GM19467 (cell line): Measurements from ENCODE around the gene C1D.
"Not testable (repeated sequence)": the region's sequence is repeated elsewhere in the genome, so short reads cannot be mapped to it uniquely, and the experiment has no call there.

Source experiments
- ATAC-seq: cut with Tn5 transposase; IDR thresholded peaks from one replicate; pipeline ENCODE4 v1.9.1; 2021; ENCODE audit warnings: mild to moderate bottlenecking, moderate library complexity; ENCODE audit not compliant: unreplicated experiment

C1D gene

GRCh38 chr2:68009526-68009925, 53.3 kb downstream of the C1D start:
- ATAC-seq: no peak

DNA sequence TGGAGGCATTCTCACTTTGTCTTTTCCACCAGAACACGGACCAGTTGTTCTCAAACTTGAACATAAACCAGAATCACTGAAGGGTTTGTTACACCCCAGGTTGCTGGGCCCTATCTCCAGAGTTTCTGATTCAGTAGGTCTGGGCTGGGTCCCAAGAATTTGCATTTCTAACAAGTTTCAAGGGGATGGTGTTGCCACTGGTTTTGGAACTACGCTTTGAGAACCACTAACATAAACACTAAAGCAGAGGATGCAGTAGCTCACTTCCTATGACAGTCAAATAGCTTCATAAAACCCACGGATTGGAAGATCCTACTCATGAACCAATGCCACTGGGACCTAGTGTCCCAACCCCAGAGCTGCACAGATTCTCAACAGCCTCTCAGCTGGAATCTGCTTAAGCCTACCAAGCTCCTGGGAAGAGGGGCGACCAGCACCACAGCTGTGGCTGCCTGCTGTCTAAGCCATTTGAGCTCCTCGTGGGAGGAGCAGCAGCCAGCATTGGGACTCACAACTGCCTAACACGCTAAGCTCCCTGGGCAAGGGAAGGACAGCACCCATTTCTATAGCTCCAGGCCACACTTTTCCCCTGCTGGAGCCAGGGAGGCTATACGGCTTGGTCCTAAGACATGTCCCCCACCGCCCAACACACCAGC, 62.5 kb downstream of the C1D start:
- ATAC-seq: no peak

GRCh38 chr2:67999332-67999731, 63.5 kb downstream of the C1D start:
- ATAC-seq: no peak

GRCh38 chr2:67997903-67998302, 64.9 kb downstream of the C1D start:
- no peak for ATAC-seq

DNA sequence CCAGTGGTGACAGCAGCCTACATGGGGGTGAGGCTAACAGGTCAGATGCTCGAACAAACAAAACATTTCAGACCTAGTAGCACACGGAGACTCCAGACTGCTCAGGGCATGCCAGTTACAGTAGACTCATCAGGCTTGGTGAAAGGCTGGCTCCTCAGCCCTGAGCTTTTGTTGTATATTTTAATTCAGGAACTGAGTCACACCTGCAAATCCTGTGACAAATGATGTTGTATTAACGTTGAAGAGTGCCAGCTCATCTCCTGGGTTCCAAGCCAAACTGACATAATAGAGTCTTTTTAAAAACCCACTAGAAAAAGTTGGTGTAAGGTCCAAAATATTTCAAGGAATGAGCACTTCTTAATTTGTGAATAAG, 65.3 kb downstream of the C1D start:
- ATAC-seq: no peak

DNA sequence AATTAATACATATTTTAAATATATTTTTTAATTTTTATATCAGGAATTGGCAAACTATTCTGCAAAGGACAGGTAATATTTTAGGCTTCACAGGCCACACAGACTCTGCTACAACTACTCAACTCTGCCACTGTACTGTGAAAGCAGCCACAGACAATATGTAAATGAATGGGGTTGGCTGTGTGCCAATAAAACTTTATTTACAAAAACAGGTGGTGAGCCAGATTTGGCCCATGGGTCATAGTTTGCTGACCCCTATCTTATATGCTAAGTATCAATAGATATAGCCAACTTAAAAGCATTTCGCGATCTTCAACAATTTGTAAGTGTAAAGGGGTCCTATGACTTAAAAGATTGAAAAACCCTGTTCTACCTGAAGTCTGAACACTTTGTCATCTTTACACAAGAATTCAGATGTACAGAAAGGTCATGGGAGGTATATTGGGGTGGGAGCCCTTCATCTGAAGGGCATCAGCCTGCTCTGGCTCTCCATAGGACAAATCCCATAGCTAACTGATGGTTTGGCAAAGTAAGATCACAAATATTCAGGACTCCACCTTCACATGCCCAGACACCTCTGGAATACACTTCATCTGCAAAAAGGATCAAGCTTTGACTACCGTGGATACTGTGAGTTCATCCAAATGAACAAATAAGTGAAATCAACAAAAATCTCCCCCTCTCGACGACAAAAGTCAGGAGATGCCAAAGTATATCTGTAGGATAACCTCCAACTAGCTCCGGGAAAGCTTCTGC, 65.9 kb downstream of the C1D start:
- ATAC-seq: no peak

DNA sequence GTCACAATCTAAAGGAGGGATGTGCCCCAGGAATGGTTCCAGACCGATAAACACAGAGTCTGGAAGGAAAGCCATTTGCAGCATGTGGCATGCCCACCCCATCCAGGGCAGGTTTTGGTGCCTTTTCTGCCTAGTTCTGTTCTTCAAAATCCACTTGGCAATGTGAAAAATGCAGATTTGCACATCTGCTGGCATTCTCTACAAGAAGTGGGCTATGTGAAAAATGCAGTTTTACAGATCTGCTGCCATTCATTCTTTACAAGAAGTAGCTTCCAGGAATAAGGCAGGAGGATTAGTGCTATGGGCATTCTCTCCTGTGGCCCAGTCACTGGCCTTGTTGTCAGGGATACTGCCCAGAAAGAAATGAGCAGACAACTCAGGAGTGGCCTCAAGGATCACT, 68.1 kb downstream of the C1D start:
- no peak for ATAC-seq

- ATAC-seq: not testable (repeated sequence)
Observed at GRCh38 chr2:67994069-67994468, 68.7 kb downstream of the C1D start.

GRCh38 chr2:67993329-67993728, 69.5 kb downstream of the C1D start:
- ATAC-seq: no peak

GRCh38 chr2:67991456-67991855, 71.3 kb downstream of the C1D start:
- no peak for ATAC-seq
